Stimulated activated naive CD4-positive, alpha-beta T cell treated with Interleukin-2 at 50 U/mL for 16 hours (primary cell): ENCODE results near the gene OR51B5.
"Not testable (repeated sequence)": the region's sequence is repeated elsewhere in the genome, so short reads cannot be mapped to it uniquely, and the experiment has no call there.

Source experiments
- DNase-seq: peaks from one replicate; lab custom pipeline; 2025; lab: John Stamatoyannopoulos, UW

OR51B5 gene

GRCh38 chr11:5335170-5335569 is 8.2 kb downstream of the OR51B5 start:
- no peak for DNase-seq

- no peak for DNase-seq
These were observed 19.1 kb downstream of the OR51B5 start, which contains the start of gene OR51B2 for GRCh38 chr11:5324197-5324596. Gene OR51B2 (minus strand): TSS chr11:5324297. CDS start chr11:5324297, 0 bp downstream.

GRCh38 chr11:5317292-5317691 is 26.0 kb downstream of the OR51B5 start:
- no peak for DNase-seq

- DNase-seq = not testable (repeated sequence)
These were observed 29.8 kb downstream of the OR51B5 start for GRCh38 chr11:5313326-5314023.

- DNase-seq = no peak
These were observed 32.9 kb downstream of the OR51B5 start for GRCh38 chr11:5310423-5310822.

GRCh38 chr11:5307256-5308019 is 35.9 kb downstream of the OR51B5 start:
- DNase-seq = no peak

GRCh38 chr11:5304046-5304445 is 39.3 kb downstream of the OR51B5 start:
- no peak for DNase-seq

- no peak for DNase-seq
These were observed 39.7 kb downstream of the OR51B5 start for GRCh38 chr11:5303626-5304025.

GRCh38 chr11:5301846-5302245 is 41.5 kb downstream of the OR51B5 start, which contains the start of gene OR51B4:
Gene OR51B4 (minus strand): TSS chr11:5301946. CDS start chr11:5301946, 0 bp downstream.
- DNase-seq = no peak

GRCh38 chr11:5300251-5300650 is 43.1 kb downstream of the OR51B5 start:
- no peak for DNase-seq

- DNase-seq = no peak
These were observed 44.9 kb downstream of the OR51B5 start for GRCh38 chr11:5298451-5298850.

GRCh38 chr11:5297721-5298323 is 45.5 kb downstream of the OR51B5 start:
- no peak for DNase-seq

- DNase-seq = not testable (repeated sequence)
These were observed 48.9 kb downstream of the OR51B5 start for GRCh38 chr11:5294342-5294995.

- no peak for DNase-seq
These were observed 50.3 kb downstream of the OR51B5 start for GRCh38 chr11:5293028-5293427.
